NCI-H226 (cell line): ENCODE data around the gene TMTC4.
"Not testable (repeated sequence)": the region's sequence is repeated elsewhere in the genome, so short reads cannot be mapped to it uniquely, and the experiment has no call there.

ENCODE experiments used
- DNase-seq: peaks from one replicate; pipeline ENCODE4 v3.0.0-alpha.2; 2015

Gene TMTC4

DNA sequence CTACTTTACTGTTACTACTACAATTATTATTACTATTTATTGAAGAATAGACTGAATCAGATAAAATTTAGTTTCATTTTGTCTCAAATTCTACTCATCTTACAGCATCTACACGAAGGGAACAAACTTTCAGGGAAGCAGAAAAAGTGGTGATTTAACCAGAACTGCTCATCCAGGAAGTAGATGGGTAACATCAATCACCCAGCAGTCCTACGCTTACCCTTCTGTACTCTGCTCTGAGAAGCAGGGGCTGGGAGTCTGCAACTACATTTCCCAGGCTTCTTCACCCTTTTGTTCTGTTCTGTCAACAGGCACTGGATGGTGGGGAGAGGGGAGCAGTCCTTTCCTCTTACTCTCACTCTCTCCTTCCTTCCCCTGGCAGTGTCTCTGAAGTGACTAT is 54.7 kb downstream of the TMTC4 start:
- no peak for DNase-seq

DNA sequence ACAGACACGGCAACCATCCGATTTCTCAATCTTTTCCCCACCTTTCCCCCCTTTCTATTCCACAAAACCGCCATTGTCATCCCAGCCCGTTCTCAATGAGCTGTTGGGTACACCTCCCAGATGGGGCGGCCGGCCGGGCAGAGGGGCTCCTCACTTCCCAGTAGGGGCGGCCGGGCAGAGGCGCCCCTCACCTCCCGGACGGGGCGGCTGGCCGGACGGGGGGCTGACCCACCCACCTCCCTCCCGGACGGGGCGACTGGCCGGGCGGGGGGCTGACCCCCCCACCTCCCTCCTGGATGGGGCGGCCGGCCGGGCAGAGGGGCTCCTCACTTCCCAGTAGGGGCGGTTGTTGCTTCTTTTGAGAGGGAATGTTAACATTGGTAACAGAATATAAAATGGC is 55.7 kb downstream of the TMTC4 start:
- not testable (repeated sequence) for DNase-seq

DNA sequence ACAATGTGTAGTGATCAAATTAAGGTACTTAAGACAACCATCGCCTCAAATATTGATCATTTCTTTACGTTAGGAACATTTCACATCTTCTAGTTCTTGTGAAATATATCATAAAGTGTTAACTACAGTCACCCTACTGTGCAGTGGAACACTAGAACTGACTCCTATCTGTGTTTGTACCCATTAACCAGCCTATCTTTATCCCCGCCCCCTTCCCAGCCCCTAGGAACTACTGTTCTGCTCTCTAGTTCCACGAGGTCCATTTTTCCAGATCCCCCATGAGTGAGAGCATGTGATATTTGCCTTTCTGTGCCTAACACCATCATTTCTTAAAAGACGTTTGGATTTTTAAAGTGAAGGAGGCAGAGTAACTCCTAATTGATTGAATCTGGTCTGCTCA is 61.6 kb downstream of the TMTC4 start:
- DNase-seq, result no peak

DNA sequence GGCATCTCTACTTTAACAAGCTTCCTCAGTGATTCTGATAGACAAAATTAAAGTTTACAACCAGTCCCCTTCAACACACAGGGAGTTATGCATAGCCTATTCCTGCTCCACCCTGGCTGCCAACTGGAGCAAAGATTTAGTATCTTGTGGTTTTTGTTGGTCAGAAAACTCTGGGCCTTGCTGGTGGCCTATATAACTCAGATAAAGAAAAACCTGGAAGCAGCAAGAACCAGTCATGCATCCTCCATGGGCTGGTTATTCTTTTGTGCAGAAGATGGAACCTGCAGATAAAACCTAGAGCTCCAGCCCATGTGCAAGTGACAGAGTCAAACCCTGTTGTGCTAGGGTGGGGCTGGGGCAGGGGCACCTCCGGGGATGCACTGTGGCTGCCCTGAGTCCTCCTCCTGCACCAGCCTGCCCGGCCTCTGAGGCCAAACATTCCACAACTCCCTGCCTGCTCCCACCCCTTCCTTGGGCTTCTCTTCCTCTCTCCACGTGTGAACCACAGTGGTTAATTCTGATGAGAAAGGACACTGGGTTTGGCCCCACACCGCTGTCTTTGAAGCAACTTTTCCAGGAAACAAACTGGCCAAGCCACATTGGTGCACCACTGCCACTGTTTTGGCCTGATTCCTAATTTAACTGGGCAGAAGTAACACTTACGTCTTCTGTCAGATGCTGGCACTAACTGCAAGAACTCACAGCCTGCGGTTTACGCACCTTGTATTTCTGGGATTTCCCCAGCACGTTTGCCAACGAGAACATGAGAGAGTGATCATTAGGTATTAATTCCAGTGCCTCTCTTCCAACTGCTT is 62.7 kb downstream of the TMTC4 start:
- no peak for DNase-seq

DNA sequence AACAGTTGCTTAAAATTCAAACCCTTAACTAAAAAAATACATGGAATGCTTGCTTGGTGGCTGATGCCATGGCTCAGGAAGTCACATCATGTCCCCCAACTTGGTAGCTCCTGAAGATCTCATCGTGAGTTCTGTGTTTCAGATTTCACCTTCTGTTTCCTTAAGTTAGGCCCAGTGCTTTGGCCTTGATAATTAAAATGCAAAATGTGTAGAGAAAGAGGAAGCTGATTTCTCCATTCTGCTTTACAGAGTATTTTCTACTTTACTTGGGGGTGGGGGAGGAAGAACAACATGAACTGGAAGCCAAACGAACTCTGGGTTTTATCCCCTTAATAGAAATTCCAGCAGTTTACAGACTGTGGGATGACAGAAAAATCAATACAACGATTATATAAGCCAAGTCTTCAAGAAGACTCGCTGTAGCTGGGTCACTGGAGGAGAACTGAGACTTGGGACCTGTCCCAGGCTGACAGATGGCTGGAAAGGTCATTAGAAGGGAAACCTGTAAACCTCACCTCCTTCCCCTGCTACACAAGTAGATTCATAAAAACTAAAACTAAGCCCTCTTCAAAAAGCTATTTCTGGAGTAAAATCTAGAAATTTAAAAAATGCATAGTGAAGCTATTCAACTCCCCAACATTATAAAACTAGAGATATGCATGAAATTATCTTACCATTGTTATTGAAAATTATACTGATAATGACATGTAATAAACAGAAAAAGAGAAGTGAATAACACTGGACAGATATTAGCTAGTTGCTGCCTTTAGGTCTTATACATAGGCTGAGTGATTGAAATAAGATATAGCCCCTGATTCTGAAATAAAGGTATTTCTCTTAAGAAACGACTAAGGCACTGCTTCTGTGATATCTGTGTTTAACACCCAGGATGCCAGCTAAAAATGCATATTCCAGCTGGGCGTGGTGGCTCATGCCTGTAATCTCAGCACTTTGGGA is 63.9 kb downstream of the TMTC4 start:
- no peak for DNase-seq

DNA sequence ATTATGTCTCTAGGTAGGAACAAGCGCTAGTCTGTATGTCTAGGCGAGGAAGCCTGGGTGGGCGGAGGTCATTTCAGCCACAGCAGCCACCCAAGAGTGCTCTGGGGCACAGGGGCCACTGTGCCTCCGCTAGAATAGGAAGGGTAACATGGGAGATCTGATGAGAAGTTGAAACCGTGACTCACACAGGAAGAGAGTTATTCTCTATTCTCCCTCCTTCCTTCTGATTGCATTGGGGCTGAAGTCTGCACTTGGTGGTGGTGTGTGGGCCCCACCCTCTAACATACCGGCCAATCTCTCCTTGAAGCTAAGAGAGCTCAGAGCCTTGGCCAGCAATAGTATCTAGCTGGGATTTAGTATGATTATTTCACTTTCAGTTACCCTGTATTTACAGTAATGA is 65.7 kb downstream of the TMTC4 start:
- DNase-seq, result peak; percentile 16

DNA sequence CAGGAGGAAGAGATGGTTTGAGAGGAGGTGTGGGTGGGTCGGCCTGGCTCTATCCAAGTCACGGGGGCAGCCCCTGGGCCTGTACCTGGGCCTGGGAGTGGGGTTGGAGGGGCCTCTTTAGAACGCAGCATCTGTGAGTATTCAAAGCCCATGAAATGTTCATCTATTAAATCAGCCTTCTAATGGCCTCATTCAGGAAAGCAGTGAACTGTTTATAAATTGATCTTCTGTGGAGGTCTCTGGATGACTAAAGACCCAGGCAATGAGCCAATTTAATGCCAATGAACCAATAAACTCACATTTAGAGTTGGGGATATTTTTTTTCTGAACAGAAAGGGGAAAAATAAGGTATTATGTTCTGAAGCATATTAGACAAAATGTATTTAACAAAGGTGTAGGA is 66.1 kb downstream of the TMTC4 start:
- DNase-seq, result no peak

DNA sequence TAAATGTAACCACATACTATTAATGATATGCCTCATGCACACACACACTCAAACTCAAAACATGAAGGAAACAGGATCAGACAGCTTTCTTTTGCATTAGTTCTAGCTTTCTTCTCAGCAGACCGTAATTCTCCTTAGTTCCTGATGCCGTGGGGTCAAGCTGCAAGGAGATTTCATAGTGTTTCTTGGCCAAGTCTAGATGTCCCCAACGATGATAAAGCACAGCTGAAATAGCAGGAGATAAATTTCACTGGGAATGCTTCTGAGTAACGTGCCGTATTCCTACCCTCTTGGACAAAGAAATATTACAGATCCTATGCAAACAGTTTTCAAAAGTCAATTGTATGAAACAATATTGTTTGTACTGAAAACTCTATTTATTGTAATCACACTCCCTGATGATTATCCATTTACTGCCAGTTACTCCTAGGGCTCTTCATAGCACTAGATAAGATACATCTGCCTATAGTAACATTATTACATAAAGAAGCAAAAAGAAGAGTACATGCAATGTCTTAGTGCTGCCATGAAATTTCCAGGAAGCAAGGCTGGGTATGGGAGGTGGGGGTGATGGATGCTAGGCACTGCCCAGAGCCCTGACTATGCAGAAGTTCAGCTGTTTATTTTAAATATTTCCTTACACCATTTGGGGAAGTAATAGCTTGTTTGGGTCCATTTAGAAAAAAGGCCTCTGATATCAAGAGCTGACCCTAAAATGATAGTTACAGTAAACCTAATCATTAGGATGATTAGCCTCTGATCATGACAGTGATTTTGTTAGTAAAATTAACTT is 69.5 kb downstream of the TMTC4 start:
- DNase-seq, result no peak

DNA sequence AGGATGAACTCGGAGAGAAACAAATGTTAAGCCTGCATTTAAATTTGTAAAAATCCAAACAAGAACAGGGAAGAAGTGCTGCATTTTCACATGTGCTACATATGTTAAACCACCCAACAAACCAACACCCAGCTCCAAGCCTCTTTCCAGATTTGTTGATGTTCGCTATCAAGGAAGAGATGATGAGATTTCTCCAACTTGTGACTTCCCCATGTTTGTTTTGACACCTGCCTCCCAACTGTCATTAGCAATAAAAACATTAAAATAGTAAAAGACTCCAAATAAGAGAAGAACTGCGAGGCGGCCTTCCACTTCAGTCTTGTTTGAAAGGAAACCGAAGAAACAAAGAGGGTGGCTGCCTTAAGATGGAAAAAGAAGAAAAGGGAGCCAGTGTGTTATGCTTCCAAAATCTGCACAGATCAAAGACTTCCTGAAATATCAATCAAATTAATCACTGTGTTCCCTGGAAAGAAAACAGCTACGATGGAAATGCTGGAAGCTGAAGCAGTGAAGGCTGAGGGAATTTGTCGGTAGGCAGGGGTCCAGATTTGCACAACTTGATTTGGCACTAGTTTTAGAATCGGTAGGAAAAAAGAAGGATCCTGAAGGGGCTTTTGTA is 72.0 kb downstream of the TMTC4 start:
- DNase-seq, result no peak

DNA sequence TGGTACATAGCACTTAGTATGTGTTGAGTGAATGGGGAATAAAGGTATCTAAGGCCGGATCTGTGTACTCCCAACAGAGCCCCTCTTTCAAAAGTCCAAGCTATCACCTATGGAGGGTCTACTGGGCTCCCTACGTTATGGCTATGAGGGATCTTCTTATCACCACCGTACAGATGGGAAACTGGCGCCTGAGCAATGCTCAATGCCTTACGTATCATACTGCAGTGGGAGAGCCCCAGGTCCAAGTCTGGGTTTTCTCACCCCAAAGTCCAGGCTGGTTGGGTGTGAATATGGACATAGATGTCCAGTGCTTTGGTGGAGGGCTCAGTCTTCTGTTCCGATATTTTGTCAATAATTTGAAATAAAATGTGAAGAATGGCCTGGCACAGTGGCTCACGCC is 72.9 kb downstream of the TMTC4 start:
- DNase-seq, result no peak

DNA sequence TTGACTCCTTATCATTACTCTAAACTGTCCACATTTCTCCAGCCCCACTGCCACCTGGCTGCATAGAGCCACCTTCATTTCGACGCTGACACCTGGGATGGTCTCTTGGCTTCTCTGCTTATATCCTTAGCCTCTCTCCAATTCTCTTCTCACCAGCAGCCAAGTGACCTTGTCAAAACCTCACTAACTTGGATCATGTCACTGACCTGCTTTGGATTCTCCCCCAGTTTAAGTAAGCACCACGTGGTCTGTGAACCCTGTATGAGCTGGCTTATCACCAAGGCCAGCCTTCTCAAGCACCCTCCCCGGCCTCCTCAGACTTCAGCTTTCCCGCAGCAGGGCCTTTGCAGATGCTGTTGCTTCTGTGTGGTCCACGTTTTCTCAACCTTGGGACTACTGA is 73.7 kb downstream of the TMTC4 start:
- DNase-seq, result no peak

DNA sequence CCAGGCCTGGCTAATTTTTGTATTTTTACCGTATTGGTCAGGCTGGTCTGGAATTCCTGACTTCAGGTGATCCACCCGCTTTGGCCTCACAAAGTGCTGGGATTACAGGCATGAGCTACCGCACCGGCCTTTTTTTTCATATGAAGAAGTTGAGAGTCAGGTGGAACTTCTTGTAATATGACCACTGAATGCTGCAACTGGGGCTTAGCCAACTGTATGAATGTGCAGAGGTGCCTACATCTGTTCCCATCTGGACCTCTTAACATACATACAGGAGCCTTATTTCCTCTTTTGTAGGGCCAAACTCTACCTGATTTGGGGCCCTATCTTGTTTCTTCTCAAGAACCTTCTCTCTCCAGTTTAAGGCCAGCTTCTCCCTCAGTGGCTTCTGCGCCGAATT is 74.1 kb downstream of the TMTC4 start:
- DNase-seq, result no peak

DNA sequence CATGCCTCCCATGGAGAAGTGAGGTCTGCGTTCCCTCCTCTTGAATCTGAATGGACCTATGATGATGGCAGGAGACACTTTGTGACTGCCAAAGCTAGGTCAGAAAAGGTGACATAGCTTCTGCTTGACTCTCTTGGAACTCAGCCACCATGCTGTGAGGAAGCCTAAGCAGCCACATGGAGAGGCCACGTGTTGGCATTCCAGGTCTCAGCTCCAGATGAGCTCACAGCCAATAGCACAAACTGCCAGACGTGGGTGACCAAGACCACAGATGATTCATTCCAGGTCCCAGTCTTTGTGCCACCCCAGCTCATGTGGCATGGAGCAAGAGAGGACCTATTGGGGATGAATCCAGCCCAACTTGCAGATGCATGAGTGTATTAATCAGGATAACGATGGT is 77.3 kb downstream of the TMTC4 start:
- DNase-seq, result no peak

DNA sequence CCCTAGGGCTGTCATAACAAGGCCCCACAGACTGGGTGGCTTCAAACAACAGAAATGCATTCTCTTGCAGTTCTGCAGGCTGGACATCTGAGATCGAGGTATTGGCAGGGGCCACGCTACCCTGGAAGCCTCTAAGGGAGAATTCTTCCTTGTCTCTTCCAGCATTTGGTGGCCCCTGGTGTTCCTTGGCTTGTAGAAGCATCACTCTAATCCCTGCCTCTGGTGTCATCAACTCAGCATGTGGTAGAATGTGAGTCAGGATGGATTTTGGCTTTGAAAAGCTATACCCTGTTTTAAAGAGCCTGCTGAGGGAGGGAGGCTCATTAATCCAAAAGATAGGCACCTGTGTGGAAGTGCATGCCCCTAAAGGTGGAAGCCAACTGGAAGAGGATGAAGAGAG is 78.1 kb downstream of the TMTC4 start:
- no peak for DNase-seq

DNA sequence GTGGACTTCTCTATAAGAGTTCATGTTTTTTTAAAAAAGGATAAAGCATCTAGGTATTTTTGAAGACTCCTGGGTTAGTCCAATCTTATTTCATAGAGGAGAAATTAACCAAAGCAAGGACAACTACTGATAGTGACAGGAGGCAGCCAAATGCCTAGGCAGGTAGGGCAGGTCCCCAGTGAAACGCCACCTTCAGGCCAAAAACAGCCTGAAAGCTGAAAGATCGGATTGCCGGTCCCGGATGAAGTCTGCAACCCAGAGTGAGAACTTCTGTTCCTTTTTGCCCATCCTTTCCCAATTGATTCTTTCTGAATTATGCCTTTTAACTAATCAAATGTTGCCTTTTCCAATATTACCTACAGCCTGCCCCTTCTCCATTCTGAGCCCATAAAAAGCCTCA is 79.9 kb downstream of the TMTC4 start:
- DNase-seq, result no peak

DNA sequence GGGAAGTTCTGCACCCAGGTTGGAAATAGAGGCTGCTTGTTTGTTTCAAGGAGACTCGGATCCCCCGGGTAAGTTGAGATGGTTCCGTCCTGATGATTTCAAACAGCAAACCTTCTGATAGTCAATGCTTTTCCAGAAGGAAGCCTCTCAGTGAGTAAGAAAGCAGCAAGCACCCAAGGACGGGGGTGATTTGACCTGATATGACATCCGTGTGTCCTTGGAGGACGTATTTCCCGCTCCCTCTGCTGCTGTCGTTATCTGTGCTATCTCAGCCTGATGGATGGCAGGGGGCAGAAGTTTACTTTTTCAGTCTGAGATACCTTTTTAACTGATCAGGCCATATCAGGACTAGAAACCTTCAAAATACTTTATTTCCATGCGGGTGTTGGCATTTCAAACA is 80.3 kb downstream of the TMTC4 start:
- DNase-seq, result no peak

DNA sequence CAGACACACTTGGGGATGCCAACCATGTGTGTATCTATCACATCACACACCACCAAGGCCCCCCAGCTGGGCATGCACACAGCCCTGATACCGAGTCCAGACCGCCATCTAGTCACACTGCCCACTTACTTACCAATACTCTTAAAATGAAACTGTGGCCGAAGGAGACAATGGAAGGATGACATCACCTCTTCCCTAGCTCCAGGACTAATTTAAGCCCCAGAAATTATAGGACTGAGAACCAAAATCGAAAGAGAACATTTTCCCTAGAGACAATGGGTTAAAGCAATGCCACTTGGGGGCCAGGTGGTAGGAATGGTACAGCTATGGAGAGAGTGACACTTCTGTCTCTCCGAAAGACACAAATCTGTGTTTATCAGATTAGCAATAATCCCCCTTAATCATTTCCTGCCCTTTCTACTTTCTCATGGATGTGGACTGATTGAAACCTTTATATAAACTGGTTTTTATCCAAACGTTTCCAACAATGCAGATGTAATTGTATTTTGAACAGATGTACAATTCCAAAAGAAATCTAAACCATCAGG is 85.3 kb downstream of the TMTC4 start:
- no peak for DNase-seq

DNA sequence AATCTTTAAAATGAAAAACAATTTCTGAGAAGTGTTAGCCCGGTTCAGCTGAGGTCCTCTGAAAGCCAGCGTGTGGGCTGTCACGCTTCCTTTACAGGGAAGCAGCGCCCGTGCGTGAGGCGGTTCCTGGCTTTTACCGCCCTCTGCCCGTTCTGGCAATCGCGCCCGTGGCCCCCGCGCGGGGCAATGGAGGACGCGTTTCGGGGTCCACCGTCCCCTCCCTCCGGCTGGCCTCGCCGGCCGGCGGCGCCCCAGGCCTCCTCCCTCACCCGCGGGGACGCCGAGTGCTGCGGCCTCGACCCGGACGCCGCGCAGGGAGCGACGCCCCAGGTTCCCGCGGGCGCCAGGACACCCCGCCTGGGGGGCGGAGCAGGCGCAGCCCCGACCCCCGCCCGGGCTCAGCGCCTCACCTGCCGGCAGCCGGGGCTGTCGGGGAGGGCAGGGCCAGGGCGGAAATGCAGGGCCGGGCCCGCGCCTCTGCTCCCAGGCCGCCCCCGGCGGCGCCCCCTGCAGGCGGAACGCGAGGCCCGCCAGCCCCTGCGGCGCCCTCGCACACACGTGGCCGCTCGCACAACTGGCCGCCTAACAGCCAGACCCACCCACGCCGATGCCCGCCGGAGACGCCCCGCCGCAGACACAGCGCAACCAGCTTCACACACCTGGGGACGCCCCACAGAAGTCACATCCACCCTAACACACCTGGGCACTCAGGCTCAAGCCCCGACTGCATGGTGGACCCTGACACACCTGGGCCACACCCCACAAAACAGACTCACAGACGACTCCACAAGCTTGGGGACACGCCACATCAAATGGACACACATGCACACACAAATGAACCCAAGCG is 86.0 kb downstream of the TMTC4 start, which contains the start of gene GGACT:
Gene GGACT (minus strand): TSS at position 459 of the 847 bp plus-strand sequence. CDS start 56,198 bp downstream, outside the sequence.
- peak; percentile 55 for DNase-seq

DNA sequence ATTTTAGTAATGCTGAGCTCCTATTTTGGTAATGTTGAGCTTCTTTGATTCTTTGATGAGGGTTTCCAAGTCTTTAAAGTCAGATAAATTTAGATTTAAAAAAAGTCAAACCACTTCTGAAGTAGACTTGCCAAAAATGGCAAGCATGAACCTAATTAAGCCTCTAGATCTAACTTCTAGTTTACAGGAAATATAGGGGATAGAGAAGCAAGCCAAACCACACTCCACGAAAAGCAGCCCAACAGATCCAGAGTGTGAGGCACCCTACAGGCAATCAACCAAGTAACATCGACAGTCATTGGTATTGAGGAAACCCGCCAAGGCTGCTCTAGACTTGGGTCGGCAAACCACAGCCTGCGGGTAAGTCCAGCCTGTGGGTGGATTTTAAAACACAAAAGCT is 89.7 kb downstream of the TMTC4 start:
- no peak for DNase-seq

DNA sequence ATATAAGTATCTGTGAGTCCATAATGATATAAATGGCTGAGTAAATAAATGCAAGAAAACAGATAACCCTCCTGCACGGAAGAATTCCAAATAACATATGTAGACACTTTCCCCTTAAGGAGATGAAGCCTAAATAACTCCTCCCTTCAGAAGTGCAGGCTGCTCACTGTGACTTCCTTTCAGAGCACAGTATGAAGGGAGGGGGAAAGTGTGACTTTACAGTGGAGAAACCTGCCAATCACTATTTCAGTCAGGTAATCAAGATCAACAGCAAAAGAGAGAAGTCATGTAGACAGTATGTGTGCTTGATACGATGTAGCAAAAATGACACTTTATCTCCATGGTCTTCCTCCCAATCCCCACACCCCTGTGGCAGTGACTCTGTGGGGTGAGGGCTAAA is 93.1 kb downstream of the TMTC4 start:
- DNase-seq, result no peak

DNA sequence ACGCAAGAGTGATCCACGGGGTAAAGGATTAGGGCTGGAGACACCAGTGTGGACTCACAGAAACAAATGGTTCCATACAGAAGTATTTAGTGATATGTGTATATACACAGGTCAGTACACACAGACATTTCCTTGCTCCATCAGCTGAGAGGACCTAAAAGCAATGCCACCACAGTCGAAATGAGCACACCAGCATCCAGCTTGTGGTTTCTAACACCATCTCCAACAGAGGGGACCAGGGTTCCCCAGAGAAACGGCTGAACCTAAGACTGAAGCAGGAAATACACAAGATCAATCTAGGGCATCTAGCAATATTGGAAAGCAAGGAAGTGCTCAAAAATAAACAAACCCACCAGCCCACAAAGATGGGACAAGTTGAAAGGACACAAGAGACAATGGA is 93.6 kb downstream of the TMTC4 start:
- DNase-seq, result no peak
